Keratinocyte (primary cell): Measurements from ENCODE around the gene ABLIM1. TPM values are rescaled to one million over a fixed set of nuclear protein-coding genes. Genes with fewer than 3 reads are reported as not detected.
A peak's percentile ranks its signal among the peaks of the same experiment; 100 is the strongest.

Source experiments
- DNase-seq: peaks from one replicate; pipeline ENCODE4 v3.0.0-alpha.2; 2011; ENCODE audit warnings: low read depth, missing footprints, low spot score
- FAIRE-seq: peaks from 2 replicates; lab custom pipeline; 2011; peaks lifted over from hg19 to GRCh38; lab: Jason Lieb, UNC
- H2AFZ ChIP-seq: 2 replicates; pipeline ENCODE4 v1.6.0; 2012; ENCODE audit warnings: low read length, control low read depth, inconsistent platforms; ENCODE audit not compliant: control insufficient read depth
- H3K27ac ChIP-seq: 2 replicates; pipeline ENCODE4 v1.5.1; 2011; ENCODE audit warnings: low read length; ENCODE audit not compliant: control insufficient read depth, insufficient read depth
- H3K27me3 ChIP-seq: 3 replicates; pipeline ENCODE4 v1.6.0; 2011; ENCODE audit warnings: low read length; ENCODE audit not compliant: control insufficient read depth, insufficient read depth; ENCODE audit errors: extremely low read depth
- H3K36me3 ChIP-seq, 2 experiments: 2 replicates in 1 of 2; 3 replicates in 1 of 2; pipeline ENCODE4 v1.5.1; 2011; ENCODE audit warnings: low read length in 2 of 2, mild to moderate bottlenecking in 1 of 2; ENCODE audit not compliant: control insufficient read depth in 2 of 2, insufficient read depth in 2 of 2; ENCODE audit errors: extremely low read depth in 1 of 2
- H3K4me1 ChIP-seq: 3 replicates; pipeline ENCODE4 v1.5.1; 2011; ENCODE audit warnings: low read length; ENCODE audit not compliant: control insufficient read depth, insufficient read depth; ENCODE audit errors: extremely low read depth
- H3K4me2 ChIP-seq: 3 replicates; pipeline ENCODE4 v1.6.0; 2011; ENCODE audit warnings: low read depth, low read length; ENCODE audit not compliant: control insufficient read depth, insufficient read depth; ENCODE audit errors: extremely low read depth
- H3K4me3 ChIP-seq, 3 experiments: fragments of 200-600 bp in 1 of 3; sonication (generic) in 1 of 3; 2 replicates in 2 of 3; 3 replicates in 1 of 3; pipeline ENCODE4 v1.5.1; 2011 to 2016; ENCODE audit warnings: low read length in 3 of 3, mild to moderate bottlenecking in 3 of 3, control low read depth in 2 of 3, inconsistent platforms in 1 of 3, low read depth in 1 of 3, mixed read lengths in 1 of 3, mixed run types in 1 of 3, moderate library complexity in 1 of 3; ENCODE audit not compliant: control insufficient read depth in 2 of 3, insufficient read depth in 2 of 3; ENCODE audit errors: extremely low read depth in 1 of 3
- H3K79me2 ChIP-seq: 2 replicates; pipeline ENCODE4 v1.6.0; 2012; ENCODE audit warnings: low read length; ENCODE audit not compliant: control insufficient read depth, insufficient read depth
- H3K9ac ChIP-seq: 3 replicates; pipeline ENCODE4 v1.6.0; 2011; ENCODE audit warnings: low read length; ENCODE audit not compliant: control insufficient read depth, insufficient read depth; ENCODE audit errors: extremely low read depth
- H3K9me1 ChIP-seq: 3 replicates; pipeline ENCODE4 v1.6.0; 2011; ENCODE audit warnings: low read length; ENCODE audit not compliant: control insufficient read depth, insufficient read depth; ENCODE audit errors: extremely low read depth
- H3K9me3 ChIP-seq: 2 replicates; pipeline ENCODE4 v1.5.1; 2012; ENCODE audit warnings: low read depth, low read length; ENCODE audit not compliant: control insufficient read depth
- H4K20me1 ChIP-seq: 3 replicates; pipeline ENCODE4 v1.6.0; 2011; ENCODE audit warnings: low read length; ENCODE audit not compliant: control insufficient read depth, insufficient read depth; ENCODE audit errors: extremely low read depth
- EZH2 ChIP-seq: IDR thresholded peaks from one replicate; pipeline ENCODE4 v1.6.1; 2012; ENCODE audit warnings: inconsistent platforms, mild to moderate bottlenecking, low read length, moderate library complexity
- dilution Hi-C: fragments of 300-500 bp; cut with MboI; formaldehyde crosslinking; loops from one replicate; pipeline ENCODE4 v1.7.0; 2020; ENCODE audit warnings: low sequenced_read_pairs; ENCODE audit not compliant: extremely low pct_ligation_motif_present
- polyA plus RNA-seq, 5 experiments: library from polyadenylated mRNA; depleted of rRNA in 3 of 5; stranded (reverse) in 3 of 5; stranded (forward) in 1 of 5; unstranded in 1 of 5; fragments of >200 nt; gene quantifications; 1 replicate in 1 of 5; 2 replicates in 3 of 5; 3 replicates in 1 of 5; pipeline versions ENCODE4 v1.2.1 to v1.2.3, GENCODE V29; 2011 to 2012; ENCODE audit warnings: missing spikeins in 2 of 5, low read depth in 1 of 5, low replicate concordance in 1 of 5
- TF ChIP-seq, protein P1 (sequence below), 3 experiments: IDR thresholded peaks in 1 of 3; conservative IDR thresholded peaks in 1 of 3; optimal IDR thresholded peaks in 1 of 3; 2 replicates in 2 of 3; 3 replicates in 1 of 3; pipeline versions ENCODE3 to v1.5.1; 2011; ENCODE audit warnings: low read length in 3 of 3, mild to moderate bottlenecking in 3 of 3, moderate library complexity in 2 of 3, control low read depth in 1 of 3, inconsistent platforms in 1 of 3; ENCODE audit not compliant: insufficient read depth in 2 of 3; ENCODE audit errors: extremely low read depth in 1 of 3

ABLIM1 gene
- polyA plus RNA-seq, 1 donor (not counting 4 experiments of a cell fraction or from before 2014, with no cell fraction given), result 55.2 TPM

DNA sequence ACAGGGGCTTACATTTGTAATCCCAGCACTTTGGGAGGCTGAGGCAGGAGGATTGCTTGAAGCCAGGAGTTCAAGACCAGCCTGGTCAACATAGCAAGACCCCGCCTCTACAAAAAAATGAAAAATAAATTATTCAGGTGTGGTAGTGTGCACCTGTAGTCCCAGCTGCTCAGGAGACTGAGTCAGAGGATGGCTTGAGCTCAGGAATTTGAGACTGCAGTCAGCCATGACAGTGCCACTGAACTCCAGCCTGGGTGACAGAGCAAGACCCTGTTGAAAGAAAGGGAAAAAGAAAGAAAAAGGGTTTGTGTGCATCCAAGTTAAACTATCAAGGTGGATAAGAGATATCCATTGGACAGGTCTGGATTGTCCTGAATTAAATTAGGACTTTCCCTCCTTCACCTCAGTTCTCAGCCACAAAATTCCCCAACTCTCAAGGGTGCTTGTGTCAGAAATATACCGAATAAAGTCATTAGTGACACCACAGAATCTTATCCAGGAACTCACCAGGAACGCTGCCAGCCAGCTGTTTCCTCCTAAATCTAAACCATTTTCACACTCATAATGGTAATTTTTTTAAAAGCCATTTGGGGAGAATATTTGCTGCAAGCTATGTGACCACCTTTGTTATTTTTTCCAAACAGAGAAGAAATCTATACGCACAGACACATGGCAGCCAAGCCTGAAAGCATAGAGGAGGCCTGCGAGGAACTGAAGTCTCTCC lies 265.8 kb downstream of the ABLIM1 start:
- Histone ChIP-seq H3K27ac (no peak overlapping the region), H4K20me1 (no peaks in the 10 kb centered on the region), H3K9me1 (peaks cover 11% of the 10 kb centered on the region), H3K4me1 (peaks cover 76% of the 10 kb centered on the region), H3K9ac (no peak overlapping the region), H2AFZ (no peak overlapping the region), H3K79me2 (peaks cover 73% of the 10 kb centered on the region), H3K36me3 (peaks cover 0 to 18% of the 10 kb centered on the region in 2 experiments), H3K4me3 (no peak overlapping the region), H3K4me2 (peak overlapping the region; percentile 25), H3K9me3 (no peaks in the 10 kb centered on the region), H3K27me3 (no peaks in the 10 kb centered on the region)
- no peak for TF ChIP-seq EZH2
- TF ChIP-seq, protein P1, sequence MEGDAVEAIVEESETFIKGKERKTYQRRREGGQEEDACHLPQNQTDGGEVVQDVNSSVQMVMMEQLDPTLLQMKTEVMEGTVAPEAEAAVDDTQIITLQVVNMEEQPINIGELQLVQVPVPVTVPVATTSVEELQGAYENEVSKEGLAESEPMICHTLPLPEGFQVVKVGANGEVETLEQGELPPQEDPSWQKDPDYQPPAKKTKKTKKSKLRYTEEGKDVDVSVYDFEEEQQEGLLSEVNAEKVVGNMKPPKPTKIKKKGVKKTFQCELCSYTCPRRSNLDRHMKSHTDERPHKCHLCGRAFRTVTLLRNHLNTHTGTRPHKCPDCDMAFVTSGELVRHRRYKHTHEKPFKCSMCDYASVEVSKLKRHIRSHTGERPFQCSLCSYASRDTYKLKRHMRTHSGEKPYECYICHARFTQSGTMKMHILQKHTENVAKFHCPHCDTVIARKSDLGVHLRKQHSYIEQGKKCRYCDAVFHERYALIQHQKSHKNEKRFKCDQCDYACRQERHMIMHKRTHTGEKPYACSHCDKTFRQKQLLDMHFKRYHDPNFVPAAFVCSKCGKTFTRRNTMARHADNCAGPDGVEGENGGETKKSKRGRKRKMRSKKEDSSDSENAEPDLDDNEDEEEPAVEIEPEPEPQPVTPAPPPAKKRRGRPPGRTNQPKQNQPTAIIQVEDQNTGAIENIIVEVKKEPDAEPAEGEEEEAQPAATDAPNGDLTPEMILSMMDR (optimal IDR thresholded peaks at IDR 0.05 in 1 of 3, IDR thresholded peaks at IDR 0.05 in 1 of 3, conservative IDR thresholded peaks at IDR 0.05 in 1 of 3; ENCODE audit: extremely low read depth in 1 of 3, insufficient read depth in 2 of 3, low read length in 3 of 3), result no peak
- FAIRE-seq (no peak), DNase-seq (no peak)
- dilution Hi-C loops, result no loop called here

DNA sequence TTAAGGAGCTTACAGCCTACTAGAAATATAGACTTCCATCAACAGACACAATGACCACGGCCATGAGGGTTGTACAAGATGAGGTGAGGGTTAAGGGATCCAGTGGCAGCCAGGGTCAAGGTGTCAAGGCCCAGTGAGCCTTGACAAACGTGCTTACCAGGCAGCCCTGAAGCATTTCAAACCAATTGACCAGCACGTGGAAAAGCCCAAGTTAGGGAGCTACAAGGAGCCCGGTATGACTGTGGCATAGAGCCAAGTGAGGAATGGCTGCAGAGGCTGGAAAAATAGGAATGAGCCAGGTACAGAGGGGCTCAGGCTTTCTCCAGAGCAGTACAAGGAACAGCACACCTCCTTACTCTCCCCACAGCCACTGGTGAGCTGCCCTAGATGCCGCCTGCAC lies 266.5 kb downstream of the ABLIM1 start:
- H3K79me2 ChIP-seq, result peaks cover 74% of the 10 kb centered on the region
- peak overlapping the region; percentile 10 for H3K27ac ChIP-seq

More for the DNA sequence above, 266.5 kb downstream of the ABLIM1 start:
- FAIRE-seq, result no peak
- Histone ChIP-seq H3K36me3 (peaks cover 0 to 18% of the 10 kb centered on the region in 2 experiments), H2AFZ (no peak overlapping the region), H3K9me1 (peaks cover 11% of the 10 kb centered on the region), H3K9ac (no peak overlapping the region), H4K20me1 (no peaks in the 10 kb centered on the region), H3K4me1 (peaks cover 76% of the 10 kb centered on the region), H3K4me2 (peak overlapping the region; percentile 25), H3K4me3 (no peak overlapping the region), H3K27me3 (no peaks in the 10 kb centered on the region), H3K9me3 (no peaks in the 10 kb centered on the region)
- no peak for DNase-seq
- dilution Hi-C loops, result no loop called here
- TF ChIP-seq, protein P1 (optimal IDR thresholded peaks at IDR 0.05 in 1 of 3, IDR thresholded peaks at IDR 0.05 in 1 of 3, conservative IDR thresholded peaks at IDR 0.05 in 1 of 3; ENCODE audit: extremely low read depth in 1 of 3, insufficient read depth in 2 of 3, low read length in 3 of 3), result no peak
- TF ChIP-seq EZH2, result no peak
